ENCODE measurements around the gene F11R. TPM values are rescaled to one million over a fixed set of nuclear protein-coding genes. Genes with fewer than 3 reads are reported as not detected.
"Not testable (repeated sequence)": the region's sequence is repeated elsewhere in the genome, so short reads cannot be mapped to it uniquely, and the experiment has no call there.

F11R gene
- total RNA-seq, 1 donor from 2014 or later: 178 TPM

- H3K4me3 ChIP-seq; H3K9me3 ChIP-seq; H3K27me3 ChIP-seq; H3K36me3 ChIP-seq; intact Hi-C loops (cut with DNase I); H3K27ac ChIP-seq; H3K4me1 ChIP-seq; DNase-seq (ENCODE audit: extremely low spot score in 2 of 2): not testable (repeated sequence)
Measured at GRCh38 chr1:160945881-160946280, 75.1 kb downstream of the F11R start.

Small RNA genes lying within 50 kb of the gene (small RNA-seq; reads per million reads assigned to genes)
- not detected for gene AL591806.2

Other genes with a start within 250 kb of the F11R start
- gene LY9, start 225.0 kb downstream of the F11R start, total RNA-seq: 4.7 TPM
- gene CD244, start 158.3 kb downstream of the F11R start, total RNA-seq: 2.0 TPM
- gene ITLN1, start 136.0 kb downstream of the F11R start, total RNA-seq: 1.5 TPM
- gene ITLN2, start 66.3 kb downstream of the F11R start, total RNA-seq: 2.0 TPM
- 44.7 TPM for gene TSTD1, start 17.8 kb upstream of the F11R start, total RNA-seq
- gene USF1, start 24.8 kb upstream of the F11R start, total RNA-seq: 39.0 TPM
- gene ARHGAP30, start 48.7 kb upstream of the F11R start, total RNA-seq: 14.5 TPM
- 42.7 TPM for gene NECTIN4, start 68.4 kb upstream of the F11R start, total RNA-seq
- 9.3 TPM for gene KLHDC9, start 77.2 kb upstream of the F11R start, total RNA-seq
- 47.1 TPM for gene PFDN2, start 96.9 kb upstream of the F11R start, total RNA-seq
- 31.7 TPM for gene NIT1, start 97.0 kb upstream of the F11R start, total RNA-seq
- gene DEDD, start 111.5 kb upstream of the F11R start, total RNA-seq: 42.0 TPM
- 61.1 TPM for gene UFC1, start 132.8 kb upstream of the F11R start, total RNA-seq
- 19.4 TPM for gene USP21, start 138.3 kb upstream of the F11R start, total RNA-seq
- gene PPOX, start 145.3 kb upstream of the F11R start, total RNA-seq: 16.7 TPM
- gene B4GALT3, start 156.4 kb upstream of the F11R start, total RNA-seq: 16.2 TPM
- gene ADAMTS4, start 177.9 kb upstream of the F11R start, total RNA-seq: 78.3 TPM
- 104 TPM for gene NDUFS2, start 181.2 kb upstream of the F11R start, total RNA-seq
- 64.8 TPM for gene FCER1G, start 194.1 kb upstream of the F11R start, total RNA-seq
- not detected for gene APOA2, start 202.5 kb upstream of the F11R start, total RNA-seq
- gene TOMM40L, start 204.9 kb upstream of the F11R start, total RNA-seq: 15.0 TPM
- gene NR1I3, start 217.1 kb upstream of the F11R start, total RNA-seq: not detected
- 3.7 TPM for gene PCP4L1, start 237.6 kb upstream of the F11R start, total RNA-seq